UCSD-AML1 (cell line): ENCODE results near the gene RANGAP1.

Experiments used
- DNase-seq: peaks from one replicate; lab custom pipeline; 2025; ENCODE audit not compliant: unreplicated experiment; lab: John Stamatoyannopoulos, UW

The RANGAP1 gene

DNA sequence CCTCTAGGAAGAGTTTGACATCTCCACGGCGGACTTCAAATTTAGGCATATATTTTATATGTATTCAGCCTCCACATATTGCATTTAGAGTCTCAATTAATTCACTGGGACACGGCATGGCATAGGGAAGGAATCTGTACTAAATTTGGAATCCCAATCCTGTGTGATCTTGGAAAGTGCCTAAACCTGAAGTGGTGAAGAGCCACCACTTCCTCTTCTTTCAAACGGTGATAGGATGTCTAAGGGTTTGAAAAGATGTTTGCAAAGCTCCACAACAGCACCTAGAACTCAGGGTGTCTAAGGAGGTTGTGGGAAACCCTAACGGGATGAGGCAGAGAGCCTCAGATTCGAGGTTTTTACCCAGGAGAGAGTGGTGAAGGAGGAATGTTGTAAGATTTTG lies 81.9 kb downstream of the RANGAP1 start:
- DNase-seq: no peak

DNA sequence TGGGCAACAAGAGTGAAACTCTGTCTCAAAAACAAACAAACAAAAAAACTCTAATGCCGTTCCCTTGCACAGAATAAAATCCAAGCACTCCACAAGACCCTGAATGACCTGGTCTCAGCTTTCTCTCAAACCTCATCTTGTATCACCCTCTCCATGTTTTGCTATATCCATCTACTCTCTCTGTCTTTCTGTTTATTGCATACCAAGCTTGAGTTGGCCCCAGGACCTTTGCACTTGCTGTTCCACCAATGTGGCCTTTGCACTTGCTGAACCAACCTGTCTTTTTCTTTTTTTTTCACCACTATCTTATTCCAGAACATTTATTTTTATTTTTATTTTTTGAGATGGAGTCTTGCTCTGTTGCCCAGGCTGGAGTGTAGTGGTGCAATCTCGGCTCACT lies 82.9 kb downstream of the RANGAP1 start:
- DNase-seq: no peak

DNA sequence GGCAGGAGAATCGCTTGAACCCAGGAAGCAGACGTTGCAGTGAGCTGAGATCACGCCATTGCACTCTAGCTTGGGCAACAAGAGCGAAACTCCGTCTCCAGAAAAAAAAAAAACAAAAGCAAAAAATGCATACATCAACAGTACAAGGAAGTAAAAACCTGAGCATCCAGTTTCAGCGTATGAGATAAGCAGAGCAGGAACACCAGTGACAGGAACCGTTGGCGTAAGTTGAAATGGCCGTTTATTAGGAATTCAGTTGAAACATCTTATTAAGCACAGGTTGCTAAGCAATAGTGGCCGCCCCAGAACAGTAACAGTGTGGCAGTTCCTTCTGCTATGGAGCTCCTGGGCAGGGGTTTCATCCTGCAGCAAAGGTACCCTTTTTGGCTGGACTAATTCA lies 84.8 kb downstream of the RANGAP1 start:
- no peak for DNase-seq

DNA sequence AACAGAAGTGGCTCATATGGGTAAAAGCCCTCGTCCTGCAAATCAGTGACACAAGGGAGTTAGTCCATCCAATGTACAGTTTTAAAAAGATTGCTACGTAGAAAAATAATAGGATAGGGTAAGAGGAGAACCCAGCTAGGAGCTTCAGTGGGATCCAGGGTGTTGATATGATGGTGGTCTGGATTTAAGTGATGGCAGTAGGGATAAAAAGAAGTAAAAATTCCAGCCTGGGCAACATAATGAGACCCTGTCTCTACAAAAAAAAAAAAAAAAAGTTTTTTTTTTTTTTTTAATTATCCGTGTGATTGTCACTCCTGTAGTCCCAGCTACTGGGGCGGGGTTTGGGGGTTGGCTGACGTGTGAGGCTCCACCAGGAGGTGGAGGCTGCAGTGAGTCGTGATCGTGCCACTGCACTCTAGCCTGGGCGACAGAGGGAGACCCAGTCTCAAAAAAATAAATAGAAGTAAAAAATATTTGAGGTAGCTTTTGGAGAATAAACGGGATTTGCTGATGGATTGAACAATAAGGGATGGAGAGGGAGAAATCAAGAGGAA lies 87.9 kb downstream of the RANGAP1 start:
- no peak for DNase-seq

DNA sequence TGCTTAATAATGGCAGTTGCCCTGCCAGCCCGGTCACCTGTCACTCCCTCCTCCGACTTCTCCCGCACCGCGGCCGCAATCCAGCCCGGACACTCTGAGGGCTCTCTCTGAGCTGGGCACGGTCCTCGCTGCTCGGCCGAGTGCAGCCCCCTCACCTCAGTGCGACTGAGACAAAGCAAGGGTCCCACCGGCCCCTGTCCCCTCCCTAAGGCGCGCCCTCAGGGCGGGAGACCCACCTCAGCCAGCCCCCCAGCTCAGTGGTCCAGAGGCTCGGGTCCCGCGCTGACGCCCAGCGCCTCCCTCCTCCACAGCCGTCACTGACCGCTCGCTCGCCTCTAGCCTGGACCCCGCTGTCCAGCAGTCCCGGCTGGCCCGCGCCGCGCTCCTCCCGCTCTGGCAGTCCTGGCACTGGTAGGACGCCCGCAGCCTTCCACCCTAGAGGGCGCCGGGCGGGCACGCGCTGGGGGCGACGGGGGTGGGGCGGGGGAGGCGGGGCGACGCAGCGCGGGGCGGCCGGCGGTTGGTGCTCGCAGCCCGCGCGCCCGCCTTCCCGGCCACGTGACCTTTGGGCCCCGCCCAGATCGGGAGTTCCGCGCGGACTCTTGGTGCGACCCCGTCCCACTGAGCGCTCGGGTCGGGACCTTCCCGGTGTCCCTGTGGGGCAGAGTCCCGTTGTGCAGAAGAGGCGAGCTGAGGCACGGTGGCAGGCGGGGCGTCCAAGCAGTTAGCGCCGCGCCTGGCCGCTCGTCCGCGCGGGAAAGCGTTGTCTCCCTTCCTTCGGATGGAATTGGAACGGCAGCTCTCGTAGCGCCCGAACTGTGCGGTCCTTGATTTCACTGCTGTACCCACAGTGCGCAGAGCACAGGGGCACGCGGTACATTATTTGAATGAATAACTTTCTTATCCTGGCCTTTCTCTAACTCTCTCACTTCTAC lies 88.7 kb downstream of the RANGAP1 start:
- DNase-seq: peak; percentile 84
